ENCODE data around the gene FDX1. TPM values are rescaled to one million over a fixed set of nuclear protein-coding genes. Genes with fewer than 3 reads are reported as not detected.

Gene FDX1
- total RNA-seq, 2 experiments from 2014 or later: 9.9 to 10.5 TPM

DNA sequence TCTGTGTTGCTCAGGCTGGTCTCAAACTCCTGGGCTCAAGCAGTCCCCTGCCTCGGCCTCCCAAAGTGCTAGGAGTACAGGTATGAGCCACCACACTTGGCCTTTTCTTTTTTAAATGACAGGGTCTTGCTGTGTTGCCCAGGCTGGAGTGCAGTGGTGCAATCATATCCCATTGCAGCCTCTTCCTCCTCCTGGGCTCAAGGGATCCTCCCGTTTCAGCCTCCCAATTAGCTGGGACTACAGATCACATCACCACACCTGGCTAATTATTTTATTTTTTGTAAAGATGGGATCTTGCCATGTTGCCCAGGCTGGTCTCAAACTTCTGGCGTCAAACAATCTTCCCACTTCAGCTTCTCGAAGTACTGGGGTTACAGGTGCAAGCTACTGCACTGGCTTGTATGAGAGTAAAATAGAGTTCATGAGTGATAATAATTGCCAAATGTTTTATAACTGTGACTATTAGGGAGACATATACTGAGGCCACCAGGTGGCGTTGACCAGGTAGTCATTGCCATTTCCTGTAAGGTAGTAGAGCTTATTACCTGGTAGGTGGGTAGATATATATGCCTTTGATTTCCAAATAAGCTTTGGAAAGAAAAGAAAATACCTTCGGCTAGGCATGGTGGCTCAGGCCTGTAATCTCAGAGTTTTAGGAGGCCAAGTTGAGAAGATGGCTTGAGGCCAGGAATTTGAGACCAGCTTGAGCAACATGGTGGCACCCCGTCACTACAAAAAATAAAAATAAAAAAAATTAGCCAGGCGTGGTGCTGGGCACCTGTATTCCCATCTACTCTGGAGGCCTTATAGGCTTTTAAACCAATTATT is 5.4 kb downstream of the FDX1 start:
- H3K36me3 Mint-ChIP-seq: peaks cover 28% of the 10 kb centered on the region
- H3K4me3 Mint-ChIP-seq: no peak overlapping the region
- H3K27ac Mint-ChIP-seq: no peak overlapping the region
- H3K4me1 Mint-ChIP-seq: peaks cover 23% of the 10 kb centered on the region
- ATAC-seq (ENCODE audit: low read depth): no peak
- POLR2A ChIA-PET: no interaction called here
- H3K27me3 Mint-ChIP-seq: no peaks in the 10 kb centered on the region
- DNase-seq: no peak
- peaks cover 2% of the 10 kb centered on the region for H3K9me3 Mint-ChIP-seq

DNA sequence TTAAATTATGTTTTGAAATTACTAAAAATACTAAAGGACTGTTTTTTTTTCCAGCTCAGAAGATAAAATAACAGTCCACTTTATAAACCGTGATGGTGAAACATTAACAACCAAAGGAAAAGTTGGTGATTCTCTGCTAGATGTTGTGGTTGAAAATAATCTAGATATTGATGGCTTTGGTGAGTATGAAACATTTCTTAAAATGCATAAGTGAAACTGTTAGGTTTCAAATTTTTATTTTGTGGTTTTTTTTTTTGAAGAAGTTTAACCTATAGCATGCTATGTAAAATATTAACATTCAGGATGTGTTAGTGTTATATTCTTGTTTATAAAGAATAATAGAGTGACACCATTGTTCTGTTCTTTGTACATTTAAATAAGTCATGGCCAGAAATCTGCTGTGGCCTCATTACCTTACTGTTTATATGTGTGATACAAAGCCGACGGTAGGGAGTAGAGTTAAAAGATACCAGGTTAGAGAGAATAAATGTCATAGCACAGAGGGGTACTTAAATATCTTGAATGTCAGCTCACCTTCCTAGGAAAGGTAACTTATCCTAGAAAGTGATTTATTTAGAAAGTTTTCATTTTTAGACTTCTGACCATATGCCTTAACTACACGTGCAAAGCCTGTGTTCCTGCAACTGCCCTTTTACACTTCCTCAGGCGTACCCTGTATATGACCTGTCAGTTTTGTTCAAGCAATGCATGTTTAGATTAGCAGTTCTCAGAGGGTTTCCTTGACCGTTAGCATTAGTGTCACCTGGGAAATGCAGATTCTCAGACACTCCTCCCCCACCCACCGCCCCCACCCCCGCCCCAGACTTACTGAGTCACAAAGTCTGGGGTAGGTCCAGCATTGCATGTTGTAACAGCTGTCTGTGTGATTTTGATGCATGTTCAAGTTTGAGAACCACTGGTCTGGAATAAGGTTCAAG is 6.3 kb downstream of the FDX1 start:
- no peaks in the 10 kb centered on the region for H3K27me3 Mint-ChIP-seq
- peaks cover 2% of the 10 kb centered on the region for H3K9me3 Mint-ChIP-seq
- POLR2A ChIA-PET: no interaction called here
- no peak for DNase-seq
- no peak overlapping the region for H3K27ac Mint-ChIP-seq
- H3K4me1 Mint-ChIP-seq: peaks cover 22% of the 10 kb centered on the region
- peaks cover 37% of the 10 kb centered on the region for H3K36me3 Mint-ChIP-seq
- ATAC-seq (ENCODE audit: low read depth): no peak
- no peak overlapping the region for H3K4me3 Mint-ChIP-seq

DNA sequence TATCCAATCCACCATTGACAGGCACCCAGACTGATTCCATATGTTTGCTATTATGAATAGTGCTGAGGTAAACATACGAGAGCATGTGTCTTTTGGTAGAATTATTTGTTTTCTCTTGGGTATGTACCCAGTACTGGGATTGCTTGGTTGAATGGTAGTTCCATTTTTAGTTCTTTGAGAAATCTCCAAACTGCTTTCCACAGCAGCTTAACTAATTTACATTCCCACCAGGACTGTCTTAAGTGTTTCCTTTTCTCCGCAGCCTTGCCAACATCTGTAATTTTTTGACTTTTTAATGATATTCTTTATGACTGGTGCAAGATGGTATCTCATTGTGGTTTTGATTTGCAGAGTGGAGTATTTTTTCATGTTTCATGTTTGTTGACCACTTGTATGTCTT is 8.3 kb downstream of the FDX1 start:
- H3K4me1 Mint-ChIP-seq: peaks cover 11% of the 10 kb centered on the region
- H3K27ac Mint-ChIP-seq: no peak overlapping the region
- no peak for ATAC-seq (ENCODE audit: low read depth)
- no peak for DNase-seq
- POLR2A ChIA-PET: no interaction called here
- peaks cover 2% of the 10 kb centered on the region for H3K9me3 Mint-ChIP-seq
- H3K36me3 Mint-ChIP-seq: peaks cover 53% of the 10 kb centered on the region
- H3K4me3 Mint-ChIP-seq: no peak overlapping the region
- H3K27me3 Mint-ChIP-seq: no peaks in the 10 kb centered on the region

DNA sequence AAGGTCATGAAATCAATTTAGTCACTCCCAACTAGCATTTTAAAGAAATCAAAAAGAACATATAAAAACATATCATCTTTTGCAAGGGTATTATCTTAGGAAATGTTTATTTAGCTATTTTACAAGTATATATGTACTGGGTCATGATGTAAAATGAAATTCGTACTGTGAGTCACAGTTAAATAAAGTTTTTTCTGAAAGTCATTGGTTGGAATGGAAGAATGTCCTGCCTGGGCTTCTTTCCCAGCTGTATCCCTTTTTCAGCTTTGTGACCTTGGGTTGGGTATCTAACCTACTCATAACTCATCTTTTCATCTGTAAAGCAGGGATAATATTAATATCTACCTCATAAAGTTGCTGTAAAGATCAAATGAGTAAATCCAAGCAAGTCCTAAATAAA is 15.7 kb downstream of the FDX1 start:
- Mint-ChIP-seq H3K9me3 (no peaks in the 10 kb centered on the region), H3K27ac (no peak overlapping the region), H3K27me3 (no peaks in the 10 kb centered on the region), H3K4me1 (peaks cover 5% of the 10 kb centered on the region), H3K36me3 (peaks cover 32% of the 10 kb centered on the region), H3K4me3 (no peak overlapping the region)
- DNase-seq (no peak), ATAC-seq (ENCODE audit: low read depth) (no peak)
- POLR2A ChIA-PET: no interaction called here

DNA sequence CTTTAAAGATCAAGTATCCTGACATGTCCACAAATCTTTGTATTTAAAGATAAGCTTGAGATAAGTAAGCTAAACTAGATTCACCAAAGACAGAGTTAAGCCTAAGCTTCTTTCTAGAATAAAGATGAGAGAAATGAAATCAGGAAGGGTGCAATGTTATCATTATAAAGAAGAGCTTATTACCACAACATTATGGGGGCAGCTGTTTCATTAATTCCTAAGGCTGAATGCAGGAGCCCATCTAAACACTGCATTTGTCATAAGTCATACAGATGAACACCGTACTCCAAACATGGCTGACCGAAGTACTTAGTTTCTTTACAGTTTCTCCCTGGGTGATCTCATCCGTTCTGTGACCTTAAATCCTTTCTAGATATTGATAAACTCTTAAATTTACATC is 16.3 kb downstream of the FDX1 start:
- H3K27ac Mint-ChIP-seq: no peak overlapping the region
- ATAC-seq (ENCODE audit: low read depth) (no peak), DNase-seq (no peak)
- no peaks in the 10 kb centered on the region for H3K27me3 Mint-ChIP-seq
- peaks cover 25% of the 10 kb centered on the region for H3K36me3 Mint-ChIP-seq
- H3K9me3 Mint-ChIP-seq: no peaks in the 10 kb centered on the region
- no peak overlapping the region for H3K4me3 Mint-ChIP-seq
- H3K4me1 Mint-ChIP-seq: peaks cover 5% of the 10 kb centered on the region
- POLR2A ChIA-PET: no interaction called here

DNA sequence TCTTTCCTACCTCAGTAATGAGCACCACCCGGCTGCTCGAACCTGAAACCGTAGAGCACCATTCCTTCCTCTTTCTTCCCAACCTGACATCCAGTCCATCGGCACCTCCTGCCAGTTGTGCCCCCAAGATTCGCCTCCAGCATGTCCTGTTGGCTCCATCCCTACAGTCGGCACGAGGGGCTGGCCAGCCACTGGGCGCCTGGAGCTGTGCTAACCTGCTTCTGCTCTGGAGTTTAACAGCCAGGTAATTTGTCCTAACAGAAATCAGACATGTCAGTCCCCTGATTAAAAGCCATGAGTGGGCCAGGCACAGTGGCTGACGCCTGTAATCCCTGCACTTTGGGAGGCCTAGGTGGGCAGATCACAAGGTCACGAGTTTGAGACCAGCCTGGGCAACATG is 16.8 kb downstream of the FDX1 start:
- Mint-ChIP-seq H3K27ac (no peak overlapping the region), H3K27me3 (no peaks in the 10 kb centered on the region), H3K4me1 (peaks cover 5% of the 10 kb centered on the region), H3K9me3 (no peaks in the 10 kb centered on the region), H3K4me3 (no peak overlapping the region), H3K36me3 (peaks cover 25% of the 10 kb centered on the region)
- POLR2A ChIA-PET: no interaction called here
- DNase-seq (no peak), ATAC-seq (ENCODE audit: low read depth) (no peak)

DNA sequence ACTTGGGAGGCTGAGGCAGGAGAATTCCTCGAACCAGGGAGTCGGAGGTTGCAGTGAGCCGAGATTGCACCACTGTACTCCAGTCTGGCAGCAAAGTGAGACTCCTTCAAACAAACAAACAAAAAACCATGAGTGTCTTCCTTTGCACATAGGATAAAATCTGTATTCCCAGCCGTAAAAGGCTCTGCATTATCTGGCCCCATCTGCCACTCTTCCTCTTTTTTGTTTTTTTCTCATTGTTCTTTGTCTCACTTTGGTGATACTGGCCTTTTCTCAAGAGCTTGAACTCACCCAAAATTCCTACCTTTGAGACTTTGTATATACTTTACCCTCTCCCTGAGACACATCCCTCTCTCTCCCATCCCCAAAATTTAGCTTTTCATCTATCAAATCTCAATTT is 17.6 kb downstream of the FDX1 start:
- ATAC-seq (ENCODE audit: low read depth): no peak
- H3K27me3 Mint-ChIP-seq: no peaks in the 10 kb centered on the region
- H3K27ac Mint-ChIP-seq: no peak overlapping the region
- H3K4me1 Mint-ChIP-seq: peaks cover 10% of the 10 kb centered on the region
- H3K36me3 Mint-ChIP-seq: peaks cover 26% of the 10 kb centered on the region
- no peak overlapping the region for H3K4me3 Mint-ChIP-seq
- POLR2A ChIA-PET: no interaction called here
- DNase-seq: no peak
- peaks cover 1% of the 10 kb centered on the region for H3K9me3 Mint-ChIP-seq

DNA sequence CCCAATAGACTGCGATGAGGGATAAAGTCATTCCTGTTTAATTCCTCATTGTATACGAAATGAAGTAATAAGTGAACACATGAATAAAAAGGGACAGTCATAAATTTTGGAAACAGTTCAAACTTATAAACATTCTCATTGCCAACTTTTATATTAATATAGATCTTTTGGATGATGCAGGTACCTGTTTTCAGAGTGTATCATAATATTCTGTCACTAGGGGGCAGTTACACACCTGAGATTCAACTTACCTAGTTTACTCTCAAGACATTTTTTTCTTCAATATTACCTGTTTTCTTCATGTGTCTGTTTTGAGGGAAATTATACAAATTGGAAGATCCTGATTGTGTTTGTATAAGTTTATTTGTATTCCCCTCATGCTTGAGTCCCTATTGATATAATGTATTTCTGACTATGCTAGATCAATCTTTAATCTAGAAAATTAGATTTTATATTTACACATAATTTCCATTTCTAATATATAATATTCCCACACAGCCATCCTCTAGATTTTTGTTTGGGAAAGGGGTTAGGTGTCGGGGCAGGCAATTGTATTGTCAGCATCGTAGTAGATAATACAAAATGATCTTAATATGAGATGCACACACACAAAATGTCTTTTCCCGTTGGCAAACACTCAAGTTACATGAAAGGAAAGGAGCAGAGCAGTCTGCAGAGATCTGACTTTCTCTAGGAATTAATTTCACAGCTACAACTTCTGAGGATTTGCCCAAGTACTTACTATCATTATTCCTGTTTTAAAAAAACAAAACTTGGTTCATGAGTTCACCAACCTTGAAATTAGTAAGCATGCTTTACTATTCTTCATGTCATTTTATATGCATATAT is 18.4 kb downstream of the FDX1 start:
- Mint-ChIP-seq H3K4me3 (no peak overlapping the region), H3K4me1 (peaks cover 17% of the 10 kb centered on the region), H3K27ac (no peak overlapping the region), H3K9me3 (peaks cover 1% of the 10 kb centered on the region), H3K27me3 (no peaks in the 10 kb centered on the region), H3K36me3 (peaks cover 20% of the 10 kb centered on the region)
- no peak for ATAC-seq (ENCODE audit: low read depth)
- POLR2A ChIA-PET: no interaction called here
- DNase-seq: no peak

DNA sequence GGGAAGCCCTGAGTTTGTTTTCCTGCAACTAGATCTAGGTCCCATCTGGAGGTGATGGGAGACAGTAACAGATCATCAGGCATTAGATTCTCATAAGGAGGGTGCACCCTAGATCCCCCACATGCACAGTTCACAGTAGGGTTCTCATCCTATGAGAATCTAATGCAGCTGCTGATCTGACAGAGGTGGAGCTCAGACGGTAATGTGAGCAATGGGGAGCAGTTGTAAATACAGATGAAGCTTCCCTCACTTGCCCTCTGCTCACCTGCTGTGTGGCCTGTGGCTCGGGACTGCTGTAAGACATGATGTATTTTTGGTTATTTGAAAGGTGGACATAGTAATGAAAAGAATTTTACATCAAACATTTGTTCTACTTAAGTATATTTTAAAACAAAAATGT is 20.5 kb downstream of the FDX1 start:
- H3K27me3 Mint-ChIP-seq: no peaks in the 10 kb centered on the region
- POLR2A ChIA-PET: no interaction called here
- peaks cover 14% of the 10 kb centered on the region for H3K36me3 Mint-ChIP-seq
- DNase-seq (no peak), ATAC-seq (ENCODE audit: low read depth) (no peak)
- H3K27ac Mint-ChIP-seq: no peak overlapping the region
- H3K4me1 Mint-ChIP-seq: peaks cover 31% of the 10 kb centered on the region
- H3K9me3 Mint-ChIP-seq: peaks cover 1% of the 10 kb centered on the region
- H3K4me3 Mint-ChIP-seq: no peak overlapping the region

DNA sequence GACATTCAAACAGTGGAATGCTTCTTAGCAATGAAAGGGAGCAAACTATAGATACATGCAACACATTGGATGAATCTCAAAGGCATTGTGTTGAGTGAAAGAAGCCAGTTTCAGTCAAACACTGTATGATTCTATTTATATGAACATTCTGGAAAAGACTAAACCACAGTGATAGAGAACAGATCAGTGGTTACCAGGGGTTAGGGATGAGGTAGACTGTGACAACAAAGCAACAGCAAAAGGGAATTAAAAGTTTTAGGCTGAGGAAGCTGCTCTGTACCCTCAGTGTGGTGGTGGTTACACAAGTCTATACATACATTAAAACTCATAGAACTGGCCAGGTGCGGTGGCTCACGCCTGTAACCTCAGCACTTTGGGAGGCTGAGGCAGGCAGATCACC is 23.0 kb downstream of the FDX1 start:
- Mint-ChIP-seq H3K36me3 (peaks cover 17% of the 10 kb centered on the region), H3K27ac (no peak overlapping the region), H3K9me3 (peaks cover 1% of the 10 kb centered on the region), H3K27me3 (no peaks in the 10 kb centered on the region), H3K4me1 (peaks cover 39% of the 10 kb centered on the region), H3K4me3 (peak overlapping the region; percentile 24)
- DNase-seq: no peak
- POLR2A ChIA-PET: no interaction called here
- ATAC-seq (ENCODE audit: low read depth): peak; percentile 17

DNA sequence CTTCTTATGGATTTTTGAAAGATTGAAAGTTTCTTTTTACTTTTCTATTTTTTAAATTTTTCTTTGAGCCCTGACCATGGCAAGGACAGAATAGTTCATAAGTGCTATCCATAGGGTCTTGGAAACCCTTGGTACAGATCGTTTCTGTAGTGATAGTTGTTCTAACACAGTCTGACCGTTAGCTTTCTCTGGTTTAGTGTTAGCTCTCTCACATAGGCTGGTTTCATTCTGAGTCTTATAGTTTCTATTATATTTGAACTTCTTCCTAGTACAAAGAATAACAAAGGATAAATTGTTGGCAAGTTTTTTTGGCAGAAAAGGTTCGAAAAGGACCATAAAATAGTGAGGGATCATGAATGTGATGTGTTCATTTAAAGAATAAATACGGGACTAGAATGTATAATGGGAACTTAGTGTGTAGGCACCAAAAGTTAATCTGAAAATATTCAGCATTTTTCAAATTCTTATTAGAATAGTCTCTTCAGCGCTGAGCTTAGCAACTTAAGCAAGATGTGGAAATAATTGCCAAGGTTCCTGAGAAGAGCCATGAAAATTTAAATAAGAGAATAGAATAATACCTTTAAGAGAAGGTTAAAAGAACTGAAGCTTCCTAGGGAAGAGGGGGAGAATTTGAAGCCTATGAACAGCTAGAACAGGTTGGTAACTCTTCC is 24.1 kb downstream of the FDX1 start:
- Mint-ChIP-seq H3K4me3 (peak overlapping the region; percentile 49), H3K27me3 (no peaks in the 10 kb centered on the region), H3K36me3 (peaks cover 19% of the 10 kb centered on the region), H3K4me1 (peaks cover 42% of the 10 kb centered on the region), H3K9me3 (peaks cover 1% of the 10 kb centered on the region), H3K27ac (peak overlapping the region; percentile 23)
- POLR2A ChIA-PET: no interaction called here
- ATAC-seq (ENCODE audit: low read depth) (no peak), DNase-seq (no peak)

DNA sequence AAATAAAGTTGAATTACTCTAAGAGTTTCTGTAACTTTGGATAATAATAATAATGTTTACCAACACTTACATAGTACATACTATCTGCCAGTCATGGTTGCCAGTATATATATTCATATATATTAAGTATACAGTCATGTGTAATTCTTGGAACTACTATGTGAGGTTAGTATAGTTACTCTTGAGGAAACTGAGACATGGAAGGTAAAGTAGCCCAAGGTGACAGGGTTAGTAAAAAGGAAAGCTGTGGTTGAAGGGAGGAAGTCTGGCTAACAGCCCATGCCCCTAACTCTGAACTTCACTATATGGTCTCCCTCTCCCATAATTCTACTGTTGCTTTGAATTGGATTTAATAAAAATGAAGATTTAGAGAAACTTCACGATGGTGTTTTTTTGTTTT is 24.9 kb downstream of the FDX1 start:
- ATAC-seq (ENCODE audit: low read depth): peak; percentile 55
- no peak overlapping the region for H3K27ac Mint-ChIP-seq

DNA sequence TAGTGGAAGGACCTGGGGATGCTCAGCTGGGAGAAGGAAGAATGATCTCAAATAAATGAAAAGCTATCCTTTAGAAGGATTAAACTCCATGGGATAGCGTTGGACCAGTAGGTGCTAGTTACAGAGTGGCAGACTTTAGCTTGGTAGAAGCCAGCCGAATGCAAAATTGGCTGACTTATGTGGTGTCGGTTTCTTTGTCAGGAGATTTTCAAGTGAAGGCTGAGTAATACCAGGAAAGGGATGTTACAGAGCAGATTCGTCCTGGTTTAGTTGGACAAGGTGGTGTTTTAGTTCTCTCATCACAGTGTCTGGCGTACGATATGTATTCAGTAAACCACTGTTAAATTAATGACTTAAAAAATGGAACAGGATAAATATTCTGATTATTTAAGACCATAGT is 26.0 kb downstream of the FDX1 start:
- Mint-ChIP-seq H3K27ac (peak overlapping the region; percentile 8), H3K36me3 (peaks cover 25% of the 10 kb centered on the region), H3K27me3 (no peaks in the 10 kb centered on the region), H3K4me1 (peaks cover 39% of the 10 kb centered on the region), H3K9me3 (peaks cover 1% of the 10 kb centered on the region), H3K4me3 (peak overlapping the region; percentile 0)
- peak; percentile 32 for ATAC-seq (ENCODE audit: low read depth)
- POLR2A ChIA-PET: no interaction called here
- no peak for DNase-seq

More for the DNA sequence above, 24.9 kb downstream of the FDX1 start:
- Mint-ChIP-seq H3K9me3 (peaks cover 1% of the 10 kb centered on the region), H3K27me3 (no peaks in the 10 kb centered on the region), H3K4me3 (peak overlapping the region; percentile 9), H3K4me1 (peaks cover 42% of the 10 kb centered on the region), H3K36me3 (peaks cover 22% of the 10 kb centered on the region)
- POLR2A ChIA-PET: no interaction called here
- no peak for DNase-seq
